Activated CD8-positive, alpha-beta memory T cell treated with anti-CD3 and anti-CD28 coated beads, Interleukin-2, amount 50 U/mL, for 24 hours (primary cell): ENCODE data around the gene CIROP.

Experiments used
- DNase-seq: peaks from one replicate; pipeline ENCODE4 v3.0.0-alpha.2; 2020; ENCODE audit errors: extremely low read depth

The CIROP gene

DNA sequence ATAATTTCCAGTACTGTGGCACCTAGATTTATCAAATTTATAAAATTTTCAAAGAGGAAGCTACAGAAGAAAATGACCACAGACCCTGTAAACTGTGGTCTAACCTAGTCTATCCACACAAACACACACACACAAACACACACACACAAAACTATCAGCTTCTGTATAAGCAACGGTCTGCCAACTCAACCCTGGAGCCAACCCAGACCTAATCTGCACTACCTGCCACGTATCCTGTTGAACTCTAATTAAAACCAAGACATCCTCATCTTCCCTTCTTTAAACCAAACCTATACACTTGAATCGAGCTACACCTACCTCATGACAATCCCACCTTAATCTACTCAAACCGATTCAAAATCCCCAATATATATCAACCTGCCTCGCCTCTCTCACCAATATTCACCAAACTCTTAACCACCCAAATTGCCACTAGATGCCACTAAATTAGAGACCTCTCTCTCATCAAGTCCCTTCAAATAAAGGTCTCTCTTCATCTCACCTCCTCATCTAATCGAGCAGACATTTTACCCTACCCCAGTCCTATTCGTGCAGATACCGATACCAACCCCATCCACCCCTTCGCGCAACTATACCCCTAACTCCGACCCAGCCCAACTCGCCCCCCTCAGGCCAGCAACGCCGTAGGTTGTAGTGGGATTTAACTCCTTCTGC, 10.7 kb downstream of the CIROP start:
- DNase-seq: no peak

DNA sequence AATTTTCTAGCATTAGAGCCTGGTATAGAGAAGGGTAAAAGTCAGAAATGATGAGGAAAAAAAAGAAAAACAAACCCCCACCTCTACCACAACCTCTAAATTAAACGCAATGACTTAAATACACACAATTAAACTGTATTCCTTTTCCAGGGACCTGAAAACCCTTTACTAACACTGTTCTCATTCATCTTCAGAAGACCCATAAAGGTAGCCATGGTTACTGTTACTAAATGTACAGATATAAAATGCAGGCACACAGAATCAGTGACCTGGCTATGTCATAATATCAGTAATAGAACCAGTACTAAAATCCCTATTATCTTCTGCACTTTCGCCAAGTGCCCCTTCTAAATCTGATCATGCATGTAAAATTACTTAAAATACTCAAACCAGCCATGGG, 11.3 kb downstream of the CIROP start:
- DNase-seq: no peak

DNA sequence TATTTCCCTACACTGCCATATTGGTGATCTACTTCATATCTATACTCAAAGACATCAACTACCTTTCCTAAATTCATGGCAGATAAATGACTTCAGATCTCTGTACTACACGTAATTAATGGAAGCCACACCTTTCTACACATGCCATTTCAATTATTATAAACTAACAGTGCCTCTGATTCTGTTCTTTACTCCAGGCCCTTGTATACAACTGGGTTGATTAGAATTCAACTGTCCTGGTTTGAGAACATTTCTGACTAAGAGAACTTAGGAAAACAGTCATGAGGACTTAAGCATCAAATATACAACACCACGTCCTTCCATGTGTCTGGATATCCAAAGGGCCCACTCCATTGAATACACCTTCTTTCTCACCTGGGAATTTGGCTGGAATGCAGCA, 11.7 kb downstream of the CIROP start:
- DNase-seq: no peak

DNA sequence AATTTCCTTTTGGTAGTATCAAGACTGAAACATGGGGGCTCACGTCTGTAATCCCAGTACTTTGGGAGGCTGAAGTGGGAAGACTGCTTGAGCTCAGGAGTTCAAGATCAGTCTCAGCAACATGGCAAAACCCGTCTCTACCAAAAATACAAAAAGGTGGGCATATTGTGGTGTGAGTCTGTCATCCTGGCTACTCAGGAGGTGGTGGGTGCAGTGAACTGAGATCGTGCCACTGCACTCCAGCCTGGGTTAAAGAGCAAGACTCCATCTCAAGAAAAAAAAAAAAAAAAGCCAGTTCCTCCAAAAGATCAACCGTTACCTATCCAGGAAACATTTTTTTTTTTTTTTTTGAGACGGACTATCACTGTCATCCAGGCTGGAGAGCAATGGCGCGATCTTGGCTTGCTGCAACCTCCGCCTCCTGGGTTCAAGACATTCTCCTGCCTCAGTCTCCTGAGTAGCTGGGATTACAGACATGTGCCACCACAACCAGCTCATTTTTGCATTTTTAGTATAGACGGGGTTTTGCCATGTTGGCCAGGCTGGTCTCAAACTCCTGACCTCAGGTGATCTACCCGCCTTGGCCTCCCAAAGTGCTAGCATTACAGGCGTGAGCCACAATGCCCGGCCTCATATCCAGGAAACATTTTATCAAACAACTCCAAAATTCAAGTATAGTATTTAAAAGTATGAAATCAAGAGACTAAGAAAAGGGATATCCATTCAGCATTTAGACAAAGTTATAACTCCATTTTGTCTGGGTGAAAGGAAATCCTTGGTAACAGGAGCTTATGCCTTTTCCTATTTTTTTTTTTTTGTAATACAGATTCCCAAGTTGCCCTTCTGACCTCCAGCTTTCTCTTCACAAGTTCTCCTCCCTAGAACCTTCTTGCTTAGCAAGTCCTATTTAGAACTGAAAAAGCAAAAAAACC, 13.2 kb downstream of the CIROP start:
- no peak for DNase-seq

DNA sequence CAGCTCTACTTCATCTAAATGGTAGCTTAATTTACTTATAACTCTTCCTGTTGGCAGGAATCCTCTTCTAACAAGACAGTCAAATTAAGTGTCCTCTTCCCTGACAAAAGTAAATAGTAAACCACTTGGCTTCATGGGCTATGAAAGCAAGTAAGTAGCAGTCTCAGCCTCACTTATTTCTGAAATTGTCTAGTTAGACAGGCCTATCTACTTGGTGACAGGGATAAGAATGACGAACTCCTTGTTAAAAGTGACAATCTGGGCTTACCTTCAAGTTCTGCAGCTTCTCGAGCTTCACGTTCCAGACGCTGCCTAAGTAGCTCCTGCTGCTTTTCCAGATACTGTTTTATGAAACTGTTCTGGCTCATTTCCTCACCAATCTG, 14.5 kb downstream of the CIROP start:
- DNase-seq: no peak

DNA sequence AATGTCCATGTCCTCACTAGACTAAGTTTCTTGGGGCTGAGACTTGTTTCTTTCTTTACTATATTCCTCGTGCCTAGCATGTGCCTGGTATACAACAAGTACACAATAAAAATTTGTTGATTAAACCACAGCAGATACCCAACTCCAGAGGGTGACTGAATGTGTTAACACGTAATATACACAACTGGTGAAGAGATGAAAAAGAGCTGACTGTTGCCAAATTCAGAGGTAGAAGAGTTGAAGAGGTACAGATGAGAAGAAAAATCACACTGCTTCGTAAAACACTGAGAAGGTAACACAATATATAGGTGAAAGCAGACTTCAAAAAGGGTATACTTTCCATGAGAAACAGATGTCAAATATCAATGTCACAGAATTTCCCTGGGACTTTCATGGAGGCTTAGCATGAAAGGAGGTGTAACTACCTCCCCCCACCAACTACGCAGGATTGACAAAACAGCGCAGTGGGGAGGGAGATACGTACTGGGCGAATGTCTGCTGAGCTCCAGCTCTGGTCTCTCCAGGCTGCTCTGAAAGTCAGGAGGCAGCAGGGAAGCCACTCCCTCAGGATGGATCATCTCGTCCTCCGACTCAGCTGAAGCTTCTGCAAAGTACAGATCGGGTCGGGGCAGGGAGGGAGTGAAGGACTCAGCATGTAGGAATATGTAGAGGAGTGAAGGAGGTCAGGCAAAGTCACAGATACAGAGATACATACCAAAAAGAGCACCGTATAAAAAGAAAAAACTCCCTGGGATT, 15.1 kb downstream of the CIROP start:
- DNase-seq: no peak

DNA sequence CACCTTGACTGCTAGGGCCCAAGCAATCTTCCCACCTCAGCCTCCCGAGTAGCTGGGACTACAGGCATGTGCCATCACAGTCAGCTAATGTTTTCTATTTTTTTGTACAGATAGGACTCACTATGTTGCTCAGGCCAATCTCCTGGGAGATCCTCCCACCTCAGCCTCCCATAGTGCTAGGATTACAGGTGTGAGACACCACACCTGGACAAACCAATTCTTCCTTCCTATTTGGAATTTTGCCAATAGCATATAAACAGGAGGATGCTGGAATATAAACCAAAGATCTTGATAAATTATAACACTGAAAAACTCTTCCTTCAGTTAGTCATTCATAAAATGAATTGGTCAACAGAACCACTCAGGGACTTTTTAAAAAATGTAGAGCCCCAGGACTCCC, 18.2 kb downstream of the CIROP start:
- no peak for DNase-seq

DNA sequence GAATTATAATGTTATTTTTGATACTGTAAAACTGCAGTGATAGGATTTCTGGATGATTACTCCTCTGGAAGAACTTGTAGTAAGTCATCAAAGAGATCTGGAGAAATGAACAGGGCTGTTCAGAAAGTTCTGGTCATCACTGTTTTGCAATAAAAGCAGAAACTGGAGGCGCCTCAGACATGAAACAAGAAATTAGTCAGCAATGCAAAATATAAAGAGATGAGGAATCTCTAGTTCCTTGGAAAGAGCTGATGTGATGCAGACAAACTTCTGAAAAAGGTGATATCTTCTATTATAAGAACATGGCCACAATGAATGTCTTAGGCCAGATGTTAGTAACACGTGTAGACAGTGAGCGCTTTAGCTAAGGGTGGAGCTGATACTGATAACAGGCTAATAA, 19.3 kb downstream of the CIROP start:
- DNase-seq: no peak

DNA sequence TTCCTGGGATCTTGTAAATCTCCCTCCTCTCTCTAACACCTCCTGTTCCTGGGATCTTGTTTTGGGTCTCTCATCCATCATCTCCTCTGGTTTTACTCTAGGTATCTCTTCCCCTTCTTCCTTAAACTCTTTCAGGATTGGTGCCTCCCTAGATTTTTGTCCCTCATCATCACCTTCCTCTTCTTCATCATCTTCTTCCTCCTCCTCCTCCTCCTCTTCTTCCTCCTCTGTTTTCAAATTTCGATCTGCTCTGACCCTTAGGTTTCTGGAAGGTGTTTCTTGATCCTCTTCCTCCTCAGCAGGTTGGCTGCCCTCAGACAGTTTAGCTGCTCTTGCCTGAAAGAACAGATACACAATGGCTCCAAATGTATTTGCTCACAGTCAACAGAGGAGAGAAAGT, 24.3 kb downstream of the CIROP start:
- DNase-seq: no peak

DNA sequence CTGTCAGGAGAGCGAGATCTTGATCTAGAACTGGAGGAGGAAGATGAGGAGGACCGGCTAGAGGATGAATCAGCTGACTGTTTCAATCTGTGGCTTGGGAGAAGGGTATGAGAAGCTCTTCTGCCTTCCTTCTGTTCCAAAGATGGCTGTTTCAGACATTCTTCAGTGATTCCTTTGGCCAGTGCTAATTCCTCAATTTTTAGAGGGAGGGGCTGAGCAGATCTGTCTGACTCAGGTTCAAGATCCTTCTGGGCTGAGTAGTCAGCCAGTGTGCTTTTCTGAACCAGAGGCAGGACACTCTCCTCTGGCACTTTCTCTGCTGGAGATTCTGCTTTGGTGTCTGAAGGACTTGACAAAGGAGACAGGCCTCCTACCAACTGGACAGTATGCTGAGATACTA, 25.1 kb downstream of the CIROP start:
- DNase-seq: no peak

DNA sequence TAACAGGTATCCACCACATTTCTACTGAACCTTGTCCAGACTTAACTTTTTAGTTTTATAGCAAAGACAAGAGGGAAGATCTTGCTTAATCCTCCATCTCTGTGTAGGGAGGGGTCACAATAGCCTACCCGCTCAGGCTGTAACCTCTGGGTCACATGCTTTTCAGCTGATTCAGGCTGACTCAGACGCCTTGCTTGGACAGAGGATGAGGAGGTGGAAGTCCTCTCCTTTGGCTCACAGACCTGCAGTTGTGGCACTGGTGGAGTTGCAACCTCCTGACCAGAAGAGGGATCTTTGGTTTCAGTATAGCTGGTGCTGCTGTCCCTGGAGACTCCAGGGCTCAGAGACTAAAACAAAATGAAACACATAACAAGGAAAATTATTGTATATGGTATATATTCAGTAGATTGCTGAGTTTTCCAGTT, 26.1 kb downstream of the CIROP start:
- no peak for DNase-seq

DNA sequence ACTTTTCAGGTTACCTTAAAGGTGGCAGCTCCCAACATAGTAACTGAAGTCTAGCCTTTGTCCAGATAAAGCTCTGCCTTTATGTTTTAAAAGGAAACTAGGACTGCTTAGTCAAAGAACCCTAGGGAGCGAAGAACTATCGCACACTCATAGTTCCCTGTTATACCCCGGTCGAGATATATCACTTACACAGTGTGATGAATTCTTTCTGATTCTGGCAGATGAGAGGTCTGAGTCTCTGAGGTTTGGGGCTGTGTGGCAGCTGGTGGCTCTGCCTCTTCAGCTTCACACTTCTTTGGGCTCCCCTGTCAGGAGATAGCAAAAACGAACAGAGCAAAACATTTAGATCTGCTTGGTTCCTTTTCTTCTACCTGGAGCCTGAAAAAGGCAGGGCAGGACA, 26.8 kb downstream of the CIROP start:
- DNase-seq: no peak

DNA sequence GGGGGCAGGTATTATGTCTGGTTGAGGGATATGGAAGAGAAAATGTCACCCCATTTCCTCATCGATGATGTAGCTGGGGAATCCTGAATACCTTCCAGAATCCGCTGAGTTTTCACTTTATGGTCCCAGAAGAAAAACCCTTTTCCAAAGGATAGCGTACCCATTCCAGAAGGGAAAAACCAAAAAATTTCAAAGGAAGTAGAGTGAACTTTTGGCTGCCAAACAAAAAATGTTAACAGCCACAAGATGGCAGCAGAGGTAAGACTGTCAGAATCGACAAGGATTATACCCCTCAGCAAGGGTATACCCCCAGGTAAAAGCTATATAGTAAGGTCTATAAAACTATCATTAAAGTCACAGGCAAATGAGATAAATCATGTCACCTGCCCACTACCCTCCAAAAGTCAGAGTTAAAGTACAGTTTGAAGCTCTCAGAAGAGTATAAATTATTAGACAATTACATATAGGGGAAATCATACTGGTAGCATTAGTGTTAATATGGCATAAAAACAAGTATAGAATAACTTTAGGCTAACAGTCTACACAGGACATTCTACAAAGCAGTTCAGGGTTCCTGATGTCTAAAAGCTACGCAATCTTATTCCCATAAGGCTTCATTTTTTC, 27.9 kb downstream of the CIROP start:
- no peak for DNase-seq

DNA sequence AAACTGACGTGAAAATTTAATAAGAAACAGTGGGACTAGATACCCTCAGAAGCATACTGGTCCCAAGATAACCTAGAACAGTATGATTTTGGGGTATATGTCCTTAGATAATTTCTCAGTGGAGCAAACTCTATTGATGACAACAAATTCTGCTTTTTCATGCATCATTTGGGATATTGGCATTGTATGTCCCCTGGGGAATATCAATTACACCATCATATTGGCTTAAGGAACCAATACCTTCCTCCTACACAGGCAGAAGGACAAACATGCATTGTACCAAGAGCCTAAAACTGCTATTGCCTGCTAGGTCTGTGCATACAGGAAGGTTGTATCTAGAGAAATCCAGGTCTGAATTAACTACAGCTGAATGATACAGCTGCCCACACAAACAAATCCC, 29.9 kb downstream of the CIROP start:
- no peak for DNase-seq

DNA sequence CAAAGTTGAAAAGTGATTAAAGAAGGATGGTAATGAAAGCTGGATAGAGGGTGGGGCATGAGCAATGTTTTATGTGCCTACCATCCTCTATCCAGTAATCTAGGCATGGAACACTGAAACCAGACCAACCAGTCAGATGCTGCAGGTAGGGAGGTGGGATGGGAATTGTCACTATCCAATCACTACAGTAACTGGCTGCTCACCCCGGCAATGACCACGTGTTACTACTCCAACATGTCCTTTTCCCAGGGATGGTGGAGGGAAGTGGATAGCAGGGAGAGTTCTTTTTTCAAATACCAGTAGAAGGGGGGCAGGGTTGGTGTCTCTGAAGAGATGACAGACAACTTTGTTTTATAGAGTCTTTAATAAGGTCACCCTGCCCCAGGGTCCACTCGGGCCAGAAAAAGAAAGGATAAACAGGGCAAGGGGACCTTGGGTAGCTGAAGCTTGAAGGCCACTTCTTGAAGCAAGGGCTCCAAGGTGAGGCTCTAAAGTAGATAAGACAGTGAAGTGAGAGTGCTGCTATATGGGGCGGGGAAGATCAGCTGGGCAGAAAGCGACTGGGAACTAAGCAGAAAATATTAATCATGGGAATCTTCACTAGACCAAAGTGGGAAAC, 32.8 kb downstream of the CIROP start:
- no peak for DNase-seq

DNA sequence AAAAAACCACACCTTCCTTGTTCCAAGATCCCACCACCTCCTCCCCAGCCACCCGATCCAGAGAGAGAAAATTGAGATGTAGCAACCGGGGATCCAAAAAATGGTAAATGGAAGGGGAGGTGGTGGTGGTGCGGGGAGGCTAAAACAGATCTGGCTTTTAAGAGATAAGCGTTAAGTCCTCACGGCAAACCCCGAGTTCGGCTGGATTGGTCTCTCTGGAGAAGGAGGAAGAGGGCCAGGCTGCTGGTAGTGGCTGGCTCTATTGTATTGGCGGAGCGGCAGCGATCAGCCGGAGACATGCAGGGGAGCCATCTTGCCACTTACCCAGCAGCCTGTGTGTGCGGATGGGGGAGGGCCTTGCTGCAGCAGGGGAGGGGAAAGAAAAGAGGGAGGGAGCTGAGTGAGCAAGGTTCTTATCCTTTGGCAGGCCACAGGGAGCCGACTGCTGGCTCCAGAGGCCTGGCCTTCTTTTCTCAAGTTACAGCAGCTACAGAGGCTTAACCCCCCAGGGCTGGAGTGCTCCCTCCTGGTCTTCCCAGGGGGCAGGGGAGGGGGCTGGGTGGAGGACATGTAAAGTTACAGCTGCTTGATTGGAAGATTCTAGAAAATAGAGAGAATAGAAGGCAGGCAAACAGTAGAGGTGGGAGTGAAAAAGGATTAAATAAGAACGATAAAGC, 33.4 kb downstream of the CIROP start:
- peak; percentile 54 for DNase-seq

DNA sequence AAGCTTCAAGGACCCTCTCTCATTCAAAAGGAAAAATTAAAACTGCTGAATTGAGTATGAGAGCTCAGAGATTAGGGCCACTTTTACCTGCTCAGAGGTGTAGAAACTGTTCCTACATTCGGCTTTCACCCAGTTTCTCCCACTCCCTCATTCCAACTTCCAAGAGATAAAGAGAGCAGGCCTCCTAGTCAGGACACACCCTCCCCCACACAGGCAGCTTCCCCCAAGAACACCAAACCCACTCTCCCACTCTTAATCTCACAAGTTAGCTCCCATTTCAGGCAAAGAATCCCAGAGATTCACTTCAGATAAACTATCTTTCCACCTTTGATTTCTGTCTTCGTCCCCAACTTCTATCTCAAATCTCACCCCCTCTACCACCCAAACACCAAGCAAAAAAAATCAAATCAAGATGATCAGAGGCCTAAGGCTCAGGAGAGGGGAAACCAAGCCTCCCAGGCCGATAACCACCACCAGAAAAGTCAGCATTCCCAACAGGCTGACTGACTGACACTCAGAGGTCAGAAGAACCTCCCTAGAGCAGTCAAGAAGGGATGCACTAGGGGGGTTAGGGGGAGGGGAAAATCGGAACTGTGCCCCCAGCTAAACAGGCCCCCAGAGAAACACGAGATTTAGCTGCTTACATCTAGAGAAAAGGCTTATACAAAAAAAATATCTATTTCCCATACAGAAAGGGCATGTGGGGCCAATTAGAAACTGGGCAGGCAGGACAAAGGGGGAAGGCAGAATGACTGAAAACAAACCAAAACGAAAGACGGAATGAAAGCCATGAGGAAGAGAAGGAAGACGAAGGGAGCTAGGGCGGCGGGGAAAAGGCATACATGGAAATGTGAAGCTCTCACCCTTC, 34.3 kb downstream of the CIROP start:
- no peak for DNase-seq

DNA sequence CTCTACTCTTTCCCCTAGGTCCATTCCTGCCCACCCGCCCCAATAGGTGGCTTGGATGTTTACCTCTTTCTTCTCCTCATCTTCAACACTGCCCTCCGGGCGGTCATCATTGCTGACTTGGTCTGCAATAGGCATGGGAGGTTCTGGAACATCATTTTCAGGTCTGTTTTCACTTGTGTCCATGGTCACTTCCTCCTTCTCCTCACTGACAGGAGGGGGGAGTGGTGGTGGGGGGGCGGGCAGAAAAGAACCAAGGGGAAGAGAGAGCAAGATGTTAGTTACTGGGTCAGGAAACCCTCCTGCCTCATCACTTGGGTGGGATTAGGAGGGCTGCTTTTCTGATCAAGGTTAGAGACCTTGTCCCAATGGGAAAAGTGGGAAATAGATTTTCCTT, 35.4 kb downstream of the CIROP start:
- DNase-seq: no peak

DNA sequence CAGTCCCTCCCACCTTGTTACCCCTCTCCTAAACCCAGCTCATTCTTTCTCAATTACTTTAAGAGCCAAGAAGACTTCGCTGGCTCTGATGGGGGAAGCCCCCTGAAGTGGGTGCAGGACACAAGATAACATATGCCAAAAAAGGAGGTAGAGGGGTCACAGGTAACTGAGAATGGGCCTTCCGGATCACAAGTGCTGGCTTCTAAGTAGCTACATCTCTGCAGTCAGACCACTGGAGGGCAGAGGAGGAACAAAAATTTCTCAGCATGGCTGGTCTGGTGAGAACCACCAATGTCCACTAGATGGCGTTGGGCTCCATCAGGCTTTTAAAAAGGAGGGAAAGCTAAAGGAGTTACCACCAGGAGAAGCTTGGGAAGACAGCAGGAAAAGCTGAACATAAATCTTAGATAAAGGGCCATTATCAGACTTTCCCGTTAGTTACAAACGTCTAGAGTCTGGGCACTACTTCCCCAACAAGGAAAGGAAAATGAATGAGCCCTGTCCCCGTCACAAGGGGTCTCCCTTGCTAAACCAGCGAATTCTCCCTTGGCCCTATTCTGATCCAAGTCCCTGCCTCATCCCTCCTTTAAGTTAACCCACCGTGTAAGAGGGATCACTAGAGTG, 35.9 kb downstream of the CIROP start:
- peak; percentile 36 for DNase-seq
